GM12873 (cell line): ENCODE data around the gene HDAC11.

Experiments
- TF ChIP-seq, protein P1 (sequence below): IDR thresholded peaks from 2 replicates; pipeline ENCODE4 v1.5.1; 2012; ENCODE audit warnings: low read depth, mild to moderate bottlenecking, moderate library complexity, low read length, control low read depth; ENCODE audit not compliant: insufficient read depth; ENCODE audit errors: missing control alignments

The HDAC11 gene

GRCh38 chr3:13536832-13537231 lies 56.7 kb downstream of the HDAC11 start:
- TF ChIP-seq, protein P1, sequence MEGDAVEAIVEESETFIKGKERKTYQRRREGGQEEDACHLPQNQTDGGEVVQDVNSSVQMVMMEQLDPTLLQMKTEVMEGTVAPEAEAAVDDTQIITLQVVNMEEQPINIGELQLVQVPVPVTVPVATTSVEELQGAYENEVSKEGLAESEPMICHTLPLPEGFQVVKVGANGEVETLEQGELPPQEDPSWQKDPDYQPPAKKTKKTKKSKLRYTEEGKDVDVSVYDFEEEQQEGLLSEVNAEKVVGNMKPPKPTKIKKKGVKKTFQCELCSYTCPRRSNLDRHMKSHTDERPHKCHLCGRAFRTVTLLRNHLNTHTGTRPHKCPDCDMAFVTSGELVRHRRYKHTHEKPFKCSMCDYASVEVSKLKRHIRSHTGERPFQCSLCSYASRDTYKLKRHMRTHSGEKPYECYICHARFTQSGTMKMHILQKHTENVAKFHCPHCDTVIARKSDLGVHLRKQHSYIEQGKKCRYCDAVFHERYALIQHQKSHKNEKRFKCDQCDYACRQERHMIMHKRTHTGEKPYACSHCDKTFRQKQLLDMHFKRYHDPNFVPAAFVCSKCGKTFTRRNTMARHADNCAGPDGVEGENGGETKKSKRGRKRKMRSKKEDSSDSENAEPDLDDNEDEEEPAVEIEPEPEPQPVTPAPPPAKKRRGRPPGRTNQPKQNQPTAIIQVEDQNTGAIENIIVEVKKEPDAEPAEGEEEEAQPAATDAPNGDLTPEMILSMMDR = no peak

- TF ChIP-seq, protein P1 = no peak
Measured at GRCh38 chr3:13537244-13537908, 57.3 kb downstream of the HDAC11 start.

- TF ChIP-seq, protein P1 = no peak
Measured at GRCh38 chr3:13537909-13538296, 57.8 kb downstream of the HDAC11 start.

- TF ChIP-seq, protein P1 = no peak
Measured at GRCh38 chr3:13538520-13539291, 58.6 kb downstream of the HDAC11 start.

GRCh38 chr3:13539292-13539638 lies 59.2 kb downstream of the HDAC11 start:
- TF ChIP-seq, protein P1 = no peak

DNA sequence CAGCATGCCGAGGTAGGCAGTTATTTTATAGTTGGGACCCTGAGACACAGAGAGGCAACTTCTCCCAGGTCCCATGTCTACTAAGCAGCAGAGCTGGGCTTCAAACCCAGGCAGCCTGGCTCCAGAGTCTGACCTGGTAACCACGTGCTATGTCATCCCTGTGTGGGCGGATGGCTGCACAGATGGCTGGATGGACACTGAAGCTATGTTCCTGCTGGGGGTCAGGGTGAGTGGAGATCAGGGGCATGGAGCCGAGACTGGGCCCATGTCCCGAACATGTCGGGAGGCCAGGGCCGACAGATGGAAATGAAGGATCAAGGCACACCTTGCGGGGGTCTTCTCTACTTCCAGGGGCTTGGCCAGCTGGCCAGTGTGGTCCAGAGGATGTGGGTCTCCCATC lies 59.6 kb downstream of the HDAC11 start:
- TF ChIP-seq, protein P1 = no peak

DNA sequence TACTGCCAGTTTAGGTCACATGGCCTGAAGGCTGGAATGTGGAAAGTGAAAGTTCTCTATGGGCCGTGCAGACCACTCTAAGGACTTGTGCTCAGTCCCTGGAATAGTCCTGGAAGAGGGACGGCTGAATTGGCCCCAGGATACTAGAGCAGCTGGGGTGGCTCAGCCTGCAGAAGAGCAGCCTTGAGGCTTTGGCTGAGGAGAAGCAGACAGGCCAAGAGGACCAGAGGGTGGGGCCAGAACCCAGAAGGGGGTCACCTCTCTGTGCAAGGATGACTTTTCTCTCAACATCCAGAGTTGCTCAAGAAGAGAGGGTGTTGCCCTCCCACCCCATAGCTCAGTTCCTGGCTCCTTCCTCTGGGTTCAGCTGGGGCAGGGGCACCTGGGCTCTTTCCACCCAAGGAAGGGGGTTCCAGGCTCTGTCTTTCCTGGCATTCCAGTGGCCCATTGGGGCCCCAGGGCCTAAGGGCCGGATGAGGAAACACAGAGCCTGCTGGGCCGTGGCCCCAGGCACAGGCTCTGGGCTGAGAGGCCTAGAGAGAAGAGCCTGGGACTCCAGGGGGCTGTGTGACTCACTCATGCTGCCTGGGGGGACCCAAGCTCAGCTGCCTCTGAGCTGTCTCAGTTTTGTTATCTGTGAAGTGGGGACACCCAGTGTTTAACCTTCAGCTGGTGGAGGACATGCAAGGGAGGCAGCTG lies 60.3 kb downstream of the HDAC11 start:
- TF ChIP-seq, protein P1 = no peak
